Thyroid gland (tissue), 4 donors: ENCODE measurements around the gene TM9SF3. TPM values are rescaled to one million over a fixed set of nuclear protein-coding genes. Genes with fewer than 3 reads are reported as not detected.
A peak's percentile ranks its signal among the peaks of the same experiment; 100 is the strongest.

Source experiments
- DNase-seq, 2 donors: peaks; one replicate each; pipeline ENCODE4 v3.0.0-alpha.2; 2019
- H3K27ac ChIP-seq, 3 donors: fragments of 200-600 bp; sonication (generic); 1 replicate in 2 of 3; 2 replicates in 1 of 3; pipeline ENCODE4 v1.5.1; 2016 to 2019; ENCODE audit warnings: mild to moderate bottlenecking in 1 of 3, moderate library complexity in 1 of 3
- H3K27me3 ChIP-seq: fragments of 200-600 bp; sonication (generic); one replicate; pipeline ENCODE4 v1.5.1; 2019
- H3K36me3 ChIP-seq, 2 donors: fragments of 200-600 bp; sonication (generic); one replicate each; pipeline ENCODE4 v1.5.1; 2016 to 2019
- H3K4me1 ChIP-seq, 2 donors: fragments of 200-600 bp; sonication (generic); one replicate each; pipeline ENCODE4 v1.5.1; 2017 to 2019
- H3K4me3 ChIP-seq, 3 donors: fragments of 200-600 bp; sonication (generic); replicated peaks in 1 of 3; 1 replicate in 2 of 3; 2 replicates in 1 of 3; pipeline ENCODE4 v1.5.1; 2016; ENCODE audit warnings: mild to moderate bottlenecking in 1 of 3
- H3K9me3 ChIP-seq: fragments of 200-600 bp; sonication (generic); one replicate; pipeline ENCODE4 v1.5.1; 2017
- CTCF ChIP-seq, 6 experiments: fragments of 200-600 bp in 3 of 6; fragments of 450-650 bp in 3 of 6; sonication (generic) in 3 of 6; IDR thresholded peaks; one replicate each; pipeline ENCODE4 v1.5.1; 2016 to 2019; ENCODE audit warnings: antibody characterized with exemption in 6 of 6, mild to moderate bottlenecking in 2 of 6, inconsistent platforms in 1 of 6, moderate library complexity in 1 of 6
- POLR2A ChIP-seq, 2 donors: fragments of 450-650 bp; IDR thresholded peaks; one replicate each; pipeline ENCODE4 v1.6.1; 2017; ENCODE audit warnings: antibody characterized with exemption in 2 of 2, mild to moderate bottlenecking in 2 of 2, moderate library complexity in 1 of 2
- WGBS, 2 donors: methylation state at CpG; one replicate each; pipeline ENCODE4 v1.1.5; 2017; 5-methylcytosine and 5-hydroxymethylcytosine counted together
- intact Hi-C: fragments of 100-400 bp; cut with DNase I; formaldehyde crosslinking; loops from one replicate; pipeline ENCODE4 v1.15.1; 2023
- total RNA-seq, 4 donors: library from RNA; depleted of rRNA; stranded (reverse); fragments of >200 nt; gene quantifications; one replicate each; pipeline ENCODE4 v1.2.3, GENCODE V29; 2016

Gene TM9SF3
- total RNA-seq, 4 donors from 2014 or later, result 119 to 205 (median 151) TPM

GRCh38 chr10:96501985-96502384 is 84.8 kb downstream of the TM9SF3 start:
- intact Hi-C loops, result no loop called here
- no peaks in the 10 kb centered on the region for H3K36me3 ChIP-seq
- no peaks in the 10 kb centered on the region for H3K27me3 ChIP-seq
- no peaks in the 10 kb centered on the region for H3K9me3 ChIP-seq
- TF ChIP-seq POLR2A (IDR thresholded peaks at IDR 0.05) (no peak), CTCF (IDR thresholded peaks at IDR 0.05) (no peak)
- DNase-seq, result no peak
- no peak overlapping the region for H3K27ac ChIP-seq
- 84 to 85% methylated on average over 4 of the region's 4 CpGs for WGBS, 2 donors
- no peak overlapping the region for H3K4me3 ChIP-seq
- H3K4me1 ChIP-seq, result no peaks in the 10 kb centered on the region

GRCh38 chr10:96500519-96500918 is 86.3 kb downstream of the TM9SF3 start:
- H3K4me3 ChIP-seq, result no peak overlapping the region
- WGBS, 2 donors, result 79 to 80% methylated on average over 7 of the region's 7 CpGs
- H3K27ac ChIP-seq, result no peak overlapping the region
- no peak for DNase-seq
- H3K27me3 ChIP-seq, result no peaks in the 10 kb centered on the region
- no peaks in the 10 kb centered on the region for H3K36me3 ChIP-seq
- no peaks in the 10 kb centered on the region for H3K4me1 ChIP-seq
- no peak for TF ChIP-seq POLR2A (IDR thresholded peaks at IDR 0.05)
- no peak for TF ChIP-seq CTCF (IDR thresholded peaks at IDR 0.05)
- H3K9me3 ChIP-seq, result no peaks in the 10 kb centered on the region
- intact Hi-C loops, result no loop called here

- no peak for DNase-seq
- Histone ChIP-seq H3K4me1 (no peaks in the 10 kb centered on the region), H3K36me3 (no peaks in the 10 kb centered on the region), H3K4me3 (no peak overlapping the region), H3K27me3 (no peaks in the 10 kb centered on the region), H3K9me3 (no peaks in the 10 kb centered on the region), H3K27ac (no peak overlapping the region)
- TF ChIP-seq CTCF (IDR thresholded peaks at IDR 0.05) (no peak), POLR2A (IDR thresholded peaks at IDR 0.05) (no peak)
- WGBS, 2 donors, result 94% methylated on average over 3 of the region's 3 CpGs
- intact Hi-C loops, result no loop called here
These were observed 86.8 kb downstream of the TM9SF3 start for GRCh38 chr10:96500050-96500449.

- Histone ChIP-seq H3K27ac (no peak overlapping the region), H3K9me3 (no peaks in the 10 kb centered on the region), H3K27me3 (no peaks in the 10 kb centered on the region), H3K4me1 (no peaks in the 10 kb centered on the region), H3K36me3 (no peaks in the 10 kb centered on the region), H3K4me3 (no peak overlapping the region)
- 57 to 60% methylated on average over 5 of the region's 5 CpGs for WGBS, 2 donors
- TF ChIP-seq POLR2A (IDR thresholded peaks at IDR 0.05) (no peak), CTCF (IDR thresholded peaks at IDR 0.05) (no peak)
- intact Hi-C loops, result no loop called here
- no peak for DNase-seq
These were observed 89.4 kb downstream of the TM9SF3 start for GRCh38 chr10:96497391-96497790.

- 54 to 61% methylated on average over 6 of the region's 6 CpGs for WGBS, 2 donors
- TF ChIP-seq POLR2A (IDR thresholded peaks at IDR 0.05) (no peak), CTCF (IDR thresholded peaks at IDR 0.05) (no peak)
- H3K27ac ChIP-seq, result no peak overlapping the region
- no peaks in the 10 kb centered on the region for H3K27me3 ChIP-seq
- H3K36me3 ChIP-seq, result no peaks in the 10 kb centered on the region
- DNase-seq, result peak in 1 of 2 donors; percentile 12
- no peaks in the 10 kb centered on the region for H3K4me1 ChIP-seq
- no peaks in the 10 kb centered on the region for H3K9me3 ChIP-seq
- H3K4me3 ChIP-seq, result no peak overlapping the region
- intact Hi-C loops, result no loop called here
These were observed 90.4 kb downstream of the TM9SF3 start for GRCh38 chr10:96496281-96496925.
